AG04450 (cell line): ENCODE data around the gene UPF2. TPM values are rescaled to one million over a fixed set of nuclear protein-coding genes. Genes with fewer than 3 reads are reported as not detected.

ENCODE experiments used
- CTCF ChIA-PET: fragments of 300-600, 350-600 bp; formaldehyde crosslinking; extraction: SDS; loops from one replicate; lab custom pipeline; 2022; ENCODE audit warnings: antibody characterized with exemption, inconsistent platforms; lab: Charles Lee
- POLR2A ChIA-PET: fragments of 350-600 bp; formaldehyde crosslinking; extraction: SDS; loops from one replicate; lab custom pipeline; 2021; ENCODE audit warnings: antibody characterized with exemption, inconsistent platforms; lab: Yijun Ruan, JAX
- DNase-seq: peaks from one replicate; pipeline ENCODE4 v3.0.0-alpha.2; 2011; ENCODE audit warnings: low read depth, low spot score
- H3K27ac ChIP-seq: one replicate; pipeline ENCODE4 v1.5.1; 2012; ENCODE audit warnings: low read depth, low read length, control low read depth
- H3K27me3 ChIP-seq: one replicate; pipeline ENCODE4 v1.6.0; 2012; ENCODE audit warnings: low read length; ENCODE audit not compliant: control insufficient read depth, insufficient read depth
- H3K4me3 ChIP-seq: 2 replicates; pipeline ENCODE4 v1.5.1; 2011; ENCODE audit warnings: mild to moderate bottlenecking, low read depth, low read length, control low read depth
- H3K9me3 ChIP-seq: 2 replicates; pipeline ENCODE4 v1.5.1; 2012; ENCODE audit warnings: low read length; ENCODE audit not compliant: control insufficient read depth, insufficient read depth
- polyA plus RNA-seq: library from polyadenylated mRNA; depleted of rRNA; stranded (reverse); fragments of >200 nt; gene quantifications from 2 replicates; pipeline ENCODE4 v1.2.3, GENCODE V29; 2011
- TF ChIP-seq, protein P1 (sequence below): IDR thresholded peaks from 2 replicates; pipeline ENCODE4 v1.5.1; 2011; ENCODE audit warnings: low read depth, low read length, control low read depth, inconsistent platforms

Gene UPF2
- polyA plus RNA-seq, 1 experiment, result 18.4 TPM

DNA sequence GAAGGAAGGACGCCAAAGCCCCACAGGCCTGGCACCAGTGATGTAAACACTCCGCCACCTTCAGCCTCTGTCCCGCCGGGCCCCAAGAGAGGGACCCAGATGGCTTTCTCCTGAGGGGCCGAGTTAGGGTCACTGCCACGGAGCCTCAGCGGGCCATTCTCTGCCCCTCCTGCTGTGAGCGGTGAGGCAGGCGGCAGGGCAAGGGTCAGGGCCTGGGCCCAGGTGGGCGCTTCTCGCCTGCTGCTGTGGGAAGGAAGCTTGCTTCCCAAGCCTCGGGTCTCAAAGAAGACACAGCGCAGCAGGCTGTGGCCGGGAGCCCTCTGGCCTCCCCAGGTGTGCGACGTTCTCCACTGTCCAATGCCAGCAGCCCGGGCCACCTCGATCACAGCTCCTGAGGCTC is 134.7 kb downstream of the UPF2 start:
- DNase-seq, result no peak
- ChIA-PET CTCF (no interaction called here), POLR2A (no interaction called here)

DNA sequence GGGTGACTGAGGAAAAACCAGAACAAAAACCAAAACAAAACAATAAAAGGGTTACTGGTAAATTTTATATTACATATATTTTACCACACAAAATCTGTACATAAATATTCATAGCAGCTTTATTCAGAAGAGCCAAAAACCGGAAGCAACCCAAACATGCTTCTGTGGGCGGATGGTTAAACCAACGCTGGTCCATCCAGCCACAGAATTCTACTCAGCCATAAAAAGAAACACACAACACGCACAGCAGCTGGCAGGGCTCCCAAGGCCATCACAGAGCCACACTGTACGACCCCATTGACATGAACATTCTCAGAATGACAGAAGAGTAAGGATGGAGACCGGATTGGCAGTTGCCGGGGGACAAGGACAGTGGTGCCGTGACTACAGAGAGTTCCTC is 135.9 kb downstream of the UPF2 start:
- CTCF ChIA-PET, result no interaction called here
- no peaks in the 10 kb centered on the region for H3K9me3 ChIP-seq
- TF ChIP-seq, protein P1, sequence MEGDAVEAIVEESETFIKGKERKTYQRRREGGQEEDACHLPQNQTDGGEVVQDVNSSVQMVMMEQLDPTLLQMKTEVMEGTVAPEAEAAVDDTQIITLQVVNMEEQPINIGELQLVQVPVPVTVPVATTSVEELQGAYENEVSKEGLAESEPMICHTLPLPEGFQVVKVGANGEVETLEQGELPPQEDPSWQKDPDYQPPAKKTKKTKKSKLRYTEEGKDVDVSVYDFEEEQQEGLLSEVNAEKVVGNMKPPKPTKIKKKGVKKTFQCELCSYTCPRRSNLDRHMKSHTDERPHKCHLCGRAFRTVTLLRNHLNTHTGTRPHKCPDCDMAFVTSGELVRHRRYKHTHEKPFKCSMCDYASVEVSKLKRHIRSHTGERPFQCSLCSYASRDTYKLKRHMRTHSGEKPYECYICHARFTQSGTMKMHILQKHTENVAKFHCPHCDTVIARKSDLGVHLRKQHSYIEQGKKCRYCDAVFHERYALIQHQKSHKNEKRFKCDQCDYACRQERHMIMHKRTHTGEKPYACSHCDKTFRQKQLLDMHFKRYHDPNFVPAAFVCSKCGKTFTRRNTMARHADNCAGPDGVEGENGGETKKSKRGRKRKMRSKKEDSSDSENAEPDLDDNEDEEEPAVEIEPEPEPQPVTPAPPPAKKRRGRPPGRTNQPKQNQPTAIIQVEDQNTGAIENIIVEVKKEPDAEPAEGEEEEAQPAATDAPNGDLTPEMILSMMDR, result no peak

More for the DNA sequence above, 134.7 kb downstream of the UPF2 start:
- TF ChIP-seq, protein P1, result no peak
- Histone ChIP-seq H3K27ac (no peak overlapping the region), H3K9me3 (no peaks in the 10 kb centered on the region), H3K4me3 (no peak overlapping the region), H3K27me3 (peaks cover 6% of the 10 kb centered on the region)

DNA sequence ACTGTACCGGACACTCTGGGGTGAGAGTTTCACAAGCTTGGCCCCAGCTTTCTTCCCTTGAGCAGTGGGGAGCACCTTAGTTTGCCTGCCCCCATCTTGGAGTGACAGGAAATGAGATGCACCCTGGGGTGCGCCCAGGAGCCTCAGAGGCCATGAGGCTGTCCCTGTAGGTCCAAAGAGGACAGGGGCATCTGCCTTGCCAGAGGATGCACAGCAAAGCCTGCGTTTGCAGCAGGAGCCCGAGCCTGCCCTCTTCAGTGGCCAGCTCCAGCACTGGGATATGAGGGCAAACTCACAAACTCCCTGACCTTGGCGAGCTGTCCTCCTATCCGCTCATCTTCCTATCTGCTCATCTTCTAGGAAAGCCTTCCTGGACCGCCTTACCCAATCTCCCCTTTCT is 140.0 kb downstream of the UPF2 start:
- TF ChIP-seq, protein P1, result no peak

More for the DNA sequence above, 135.9 kb downstream of the UPF2 start:
- DNase-seq, result no peak
- POLR2A ChIA-PET, result no interaction called here
- H3K27ac ChIP-seq, result no peak overlapping the region
- H3K27me3 ChIP-seq, result peaks cover 8% of the 10 kb centered on the region
- no peak overlapping the region for H3K4me3 ChIP-seq

DNA sequence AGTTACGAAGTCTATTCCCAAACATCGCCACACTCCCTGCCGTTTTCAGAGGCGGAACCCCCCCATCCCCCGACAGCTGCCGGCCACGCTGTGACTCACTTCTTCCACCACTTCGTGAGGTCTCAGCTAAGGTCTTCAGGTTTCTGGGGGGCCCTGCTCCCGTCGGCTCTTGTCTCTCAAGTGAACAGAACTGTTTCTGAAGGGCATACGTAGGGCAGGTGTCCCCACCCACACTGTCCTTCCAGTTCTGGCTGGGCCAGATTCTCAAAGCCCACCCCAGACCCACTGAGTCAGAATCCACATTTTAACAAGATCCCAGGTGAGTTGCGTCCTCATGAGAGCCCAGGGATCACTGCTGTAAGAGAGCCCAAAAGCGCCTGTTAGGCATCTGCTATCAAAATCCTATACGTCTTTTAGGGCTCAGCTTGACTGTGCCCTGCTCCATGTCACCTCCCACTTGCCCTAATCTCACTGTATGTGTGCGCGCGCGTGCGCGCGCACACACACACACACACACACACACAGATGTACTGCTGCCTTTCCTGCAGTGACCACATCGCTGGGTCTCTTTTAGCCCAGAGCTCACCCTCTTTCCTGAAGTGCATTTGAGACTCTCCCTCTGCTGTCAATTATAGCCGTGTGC is 140.7 kb downstream of the UPF2 start:
- Histone ChIP-seq H3K4me3 (no peak overlapping the region), H3K9me3 (peaks cover 3% of the 10 kb centered on the region; the same call in 1 of the 2 replicates), H3K27me3 (peaks cover 4% of the 10 kb centered on the region), H3K27ac (no peak overlapping the region)
- TF ChIP-seq, protein P1, result no peak
- POLR2A ChIA-PET, result no interaction called here
- no peak for DNase-seq
- CTCF ChIA-PET, result no interaction called here

More for the DNA sequence above, 140.0 kb downstream of the UPF2 start:
- ChIA-PET POLR2A (no interaction called here), CTCF (no interaction called here)
- Histone ChIP-seq H3K9me3 (peaks cover 3% of the 10 kb centered on the region; the same call in 1 of the 2 replicates), H3K4me3 (no peak overlapping the region), H3K27me3 (peaks cover 4% of the 10 kb centered on the region), H3K27ac (no peak overlapping the region)
- DNase-seq, result no peak

DNA sequence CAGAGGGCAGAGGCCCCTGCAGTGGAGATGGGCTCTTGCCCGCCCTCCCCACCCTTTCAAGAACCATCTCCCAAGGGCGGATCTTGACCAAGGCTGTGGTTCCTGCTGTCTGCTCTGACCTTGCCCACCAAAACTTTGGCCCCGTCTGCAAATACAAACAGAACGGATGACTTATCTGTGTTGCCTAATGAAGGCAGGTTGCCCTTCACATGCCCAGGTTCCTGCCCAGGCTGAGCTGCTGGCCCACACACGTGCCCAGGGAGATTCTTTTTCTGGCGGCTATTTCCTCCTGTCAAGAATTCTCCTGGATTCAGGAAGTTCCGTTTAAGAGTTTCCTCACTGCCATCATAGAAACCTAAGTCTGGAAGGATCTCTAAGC is 141.2 kb downstream of the UPF2 start:
- H3K27me3 ChIP-seq, result peaks cover 4% of the 10 kb centered on the region
- CTCF ChIA-PET, result no interaction called here
- POLR2A ChIA-PET, result no interaction called here
- no peak overlapping the region for H3K4me3 ChIP-seq
- TF ChIP-seq, protein P1, result no peak
- H3K9me3 ChIP-seq, result peaks cover 3% of the 10 kb centered on the region; the same call in 1 of the 2 replicates
- no peak for DNase-seq
- H3K27ac ChIP-seq, result no peak overlapping the region
